DMS 273 treated with DMSO at 0.1 percent for 48 hours (cell line): Measurements from ENCODE around the gene CNOT10.
"Not testable (repeated sequence)": the region's sequence is repeated elsewhere in the genome, so short reads cannot be mapped to it uniquely, and the experiment has no call there.

Experiments
- DNase-seq: peaks from one replicate; lab custom pipeline; 2025; lab: John Stamatoyannopoulos, UW

Gene CNOT10

GRCh38 chr3:32758375-32758753 lies 73.4 kb downstream of the CNOT10 start:
- DNase-seq: no peak

- no peak for DNase-seq
Measured at GRCh38 chr3:32759342-32759741, 74.4 kb downstream of the CNOT10 start.

GRCh38 chr3:32764481-32764880 lies 79.5 kb downstream of the CNOT10 start:
- DNase-seq: no peak

- DNase-seq: no peak
Measured at GRCh38 chr3:32778389-32778788, 93.4 kb downstream of the CNOT10 start.

- DNase-seq: no peak
Measured at GRCh38 chr3:32780071-32780734, 95.2 kb downstream of the CNOT10 start.

- DNase-seq: no peak
Measured at GRCh38 chr3:32780735-32781210, 95.8 kb downstream of the CNOT10 start.

- peak; percentile 48 for DNase-seq
Measured at GRCh38 chr3:32781211-32781968, 96.4 kb downstream of the CNOT10 start.

- not testable (repeated sequence) for DNase-seq
Measured at GRCh38 chr3:32781969-32782270, 96.9 kb downstream of the CNOT10 start.

GRCh38 chr3:32782407-32782806 lies 97.4 kb downstream of the CNOT10 start:
- DNase-seq: no peak

- no peak for DNase-seq
Measured at GRCh38 chr3:32791833-32792232, 106.8 kb downstream of the CNOT10 start.

GRCh38 chr3:32794487-32795308 lies 109.7 kb downstream of the CNOT10 start:
- no peak for DNase-seq

- not testable (repeated sequence) for DNase-seq
Measured at GRCh38 chr3:32796384-32796950, 111.5 kb downstream of the CNOT10 start.

GRCh38 chr3:32797776-32798175 lies 112.8 kb downstream of the CNOT10 start:
- no peak for DNase-seq

- not testable (repeated sequence) for DNase-seq
Measured at GRCh38 chr3:32801440-32801839, 116.5 kb downstream of the CNOT10 start.

GRCh38 chr3:32813180-32813579 lies 128.2 kb downstream of the CNOT10 start:
- no peak for DNase-seq

GRCh38 chr3:32814361-32814760 lies 129.4 kb downstream of the CNOT10 start:
- DNase-seq: no peak

- no peak for DNase-seq
Measured at GRCh38 chr3:32815841-32816438, 131.0 kb downstream of the CNOT10 start.

GRCh38 chr3:32816439-32817256 lies 131.7 kb downstream of the CNOT10 start:
- no peak for DNase-seq

- DNase-seq: no peak
Measured at GRCh38 chr3:32817257-32817557, 132.2 kb downstream of the CNOT10 start.

- no peak for DNase-seq
Measured at GRCh38 chr3:32817558-32818228, 132.7 kb downstream of the CNOT10 start, which contains the start of gene TRIM71. Gene TRIM71, plus strand, starts transcription at chr3:32817997. Its CDS starts 84 bp downstream, at chr3:32818081.
